ENCODE results near the gene ADAMTS17.

Gene ADAMTS17

GRCh38 chr15:100032358-100033085, 309.3 kb downstream of the ADAMTS17 start:
- FAIRE-seq, result no peak
- no peak for DNase-seq (ENCODE audit: low spot score)

GRCh38 chr15:100031665-100032357, 310.0 kb downstream of the ADAMTS17 start:
- no peak for FAIRE-seq
- DNase-seq (ENCODE audit: low spot score), result no peak

GRCh38 chr15:100030586-100031229, 311.1 kb downstream of the ADAMTS17 start:
- FAIRE-seq, result no peak
- no peak for DNase-seq (ENCODE audit: low spot score)

- FAIRE-seq (no peak), DNase-seq (ENCODE audit: low spot score) (no peak)
Observed at GRCh38 chr15:100029868-100030479, 311.8 kb downstream of the ADAMTS17 start.

GRCh38 chr15:100029045-100029444, 312.7 kb downstream of the ADAMTS17 start:
- no peak for DNase-seq (ENCODE audit: low spot score)
- FAIRE-seq, result no peak

GRCh38 chr15:100026041-100026440, 315.7 kb downstream of the ADAMTS17 start:
- FAIRE-seq, result no peak
- no peak for DNase-seq (ENCODE audit: low spot score)

GRCh38 chr15:100022806-100023205, 319.0 kb downstream of the ADAMTS17 start:
- FAIRE-seq, result no peak
- DNase-seq (ENCODE audit: low spot score), result no peak

- FAIRE-seq (no peak), DNase-seq (ENCODE audit: low spot score) (no peak)
Observed at GRCh38 chr15:100022391-100022790, 319.4 kb downstream of the ADAMTS17 start.

- FAIRE-seq (no peak), DNase-seq (ENCODE audit: low spot score) (no peak)
Observed at GRCh38 chr15:100021653-100022052, 320.1 kb downstream of the ADAMTS17 start.

GRCh38 chr15:100020614-100021013, 321.2 kb downstream of the ADAMTS17 start:
- DNase-seq (ENCODE audit: low spot score) (no peak), FAIRE-seq (no peak)

- FAIRE-seq, result no peak
Observed at GRCh38 chr15:100020189-100020588, 321.6 kb downstream of the ADAMTS17 start.

GRCh38 chr15:100019601-100020000, 322.2 kb downstream of the ADAMTS17 start:
- FAIRE-seq, result no peak
- DNase-seq (ENCODE audit: low spot score), result no peak

More at GRCh38 chr15:100020189-100020588, 321.6 kb downstream of the ADAMTS17 start:
- no peak for DNase-seq (ENCODE audit: low spot score)

- no peak for DNase-seq (ENCODE audit: low spot score)
- no peak for FAIRE-seq
Observed at GRCh38 chr15:100018191-100018590, 323.6 kb downstream of the ADAMTS17 start.

- FAIRE-seq (no peak), DNase-seq (ENCODE audit: low spot score) (no peak)
Observed at GRCh38 chr15:100017140-100017539, 324.6 kb downstream of the ADAMTS17 start.

GRCh38 chr15:100016632-100017031, 325.1 kb downstream of the ADAMTS17 start:
- FAIRE-seq (no peak), DNase-seq (ENCODE audit: low spot score) (no peak)

- FAIRE-seq (no peak), DNase-seq (ENCODE audit: low spot score) (no peak)
Observed at GRCh38 chr15:100011235-100011634, 330.5 kb downstream of the ADAMTS17 start.

- no peak for FAIRE-seq
- DNase-seq (ENCODE audit: low spot score), result no peak
Observed at GRCh38 chr15:100009372-100009771, 332.4 kb downstream of the ADAMTS17 start.

GRCh38 chr15:100008258-100008657, 333.5 kb downstream of the ADAMTS17 start:
- FAIRE-seq (no peak), DNase-seq (ENCODE audit: low spot score) (no peak)

- FAIRE-seq, result no peak
Observed at GRCh38 chr15:100007609-100008008, 334.2 kb downstream of the ADAMTS17 start.

GRCh38 chr15:100005715-100006114, 336.1 kb downstream of the ADAMTS17 start:
- no peak for DNase-seq (ENCODE audit: low spot score)

More at GRCh38 chr15:100007609-100008008, 334.2 kb downstream of the ADAMTS17 start:
- DNase-seq (ENCODE audit: low spot score), result no peak

GRCh38 chr15:100005013-100005412, 336.8 kb downstream of the ADAMTS17 start:
- DNase-seq (ENCODE audit: low spot score), result no peak
- no peak for FAIRE-seq

More at GRCh38 chr15:100005715-100006114, 336.1 kb downstream of the ADAMTS17 start:
- FAIRE-seq, result no peak

All from RCC 7860 (cell line).